HUES64 (cell line): ENCODE data around the gene KAT2B. TPM values are rescaled to one million over a fixed set of nuclear protein-coding genes. Genes with fewer than 3 reads are reported as not detected.
A peak's percentile ranks its signal among the peaks of the same experiment; 100 is the strongest.
"Not testable (repeated sequence)": the region's sequence is repeated elsewhere in the genome, so short reads cannot be mapped to it uniquely, and the experiment has no call there.

Source experiments
- H3K27ac ChIP-seq: 2 replicates; pipeline ENCODE4 v1.7.0; 2013; ENCODE audit warnings: low read depth, low read length, inconsistent platforms
- H3K27me3 ChIP-seq: 2 replicates; pipeline ENCODE4 v1.6.1; 2013; ENCODE audit warnings: mild to moderate bottlenecking, low read length; ENCODE audit not compliant: insufficient read depth
- H3K36me3 ChIP-seq: 2 replicates; pipeline ENCODE4 v1.6.1; 2013; ENCODE audit warnings: mild to moderate bottlenecking, low read length; ENCODE audit not compliant: insufficient read depth
- H3K4me1 ChIP-seq: 2 replicates; pipeline ENCODE4 v1.6.1; 2013; ENCODE audit warnings: mild to moderate bottlenecking, low read length, moderate library complexity; ENCODE audit not compliant: insufficient read depth
- H3K4me3 ChIP-seq: 2 replicates; pipeline ENCODE4 v1.5.1; 2013; ENCODE audit warnings: mild to moderate bottlenecking, low read length, moderate library complexity
- H3K9ac ChIP-seq: 2 replicates; pipeline ENCODE4 v1.6.1; 2013; ENCODE audit warnings: mild to moderate bottlenecking, low read depth, low read length
- H3K9me3 ChIP-seq: 2 replicates; pipeline ENCODE4 v1.6.1; 2013; ENCODE audit warnings: low read depth, low read length; ENCODE audit not compliant: insufficient read depth
- WGBS: fragments of 150-250, 120-280 bp; methylation state at CpG from one replicate; pipeline ENCODE4 v1.1.7; 2013; ENCODE audit warnings: missing lambda C conversion rate; 5-methylcytosine and 5-hydroxymethylcytosine counted together
- polyA plus RNA-seq, 2 experiments: library from polyadenylated mRNA; stranded (reverse); fragments of 50-300 nt; gene quantifications; one replicate each; pipeline ENCODE4 v1.2.3, GENCODE V29; 2013

KAT2B gene
- 1.8 TPM for polyA plus RNA-seq (2013, experiment 1 of 2)
- polyA plus RNA-seq (2013, experiment 2 of 2): 2.5 TPM

DNA sequence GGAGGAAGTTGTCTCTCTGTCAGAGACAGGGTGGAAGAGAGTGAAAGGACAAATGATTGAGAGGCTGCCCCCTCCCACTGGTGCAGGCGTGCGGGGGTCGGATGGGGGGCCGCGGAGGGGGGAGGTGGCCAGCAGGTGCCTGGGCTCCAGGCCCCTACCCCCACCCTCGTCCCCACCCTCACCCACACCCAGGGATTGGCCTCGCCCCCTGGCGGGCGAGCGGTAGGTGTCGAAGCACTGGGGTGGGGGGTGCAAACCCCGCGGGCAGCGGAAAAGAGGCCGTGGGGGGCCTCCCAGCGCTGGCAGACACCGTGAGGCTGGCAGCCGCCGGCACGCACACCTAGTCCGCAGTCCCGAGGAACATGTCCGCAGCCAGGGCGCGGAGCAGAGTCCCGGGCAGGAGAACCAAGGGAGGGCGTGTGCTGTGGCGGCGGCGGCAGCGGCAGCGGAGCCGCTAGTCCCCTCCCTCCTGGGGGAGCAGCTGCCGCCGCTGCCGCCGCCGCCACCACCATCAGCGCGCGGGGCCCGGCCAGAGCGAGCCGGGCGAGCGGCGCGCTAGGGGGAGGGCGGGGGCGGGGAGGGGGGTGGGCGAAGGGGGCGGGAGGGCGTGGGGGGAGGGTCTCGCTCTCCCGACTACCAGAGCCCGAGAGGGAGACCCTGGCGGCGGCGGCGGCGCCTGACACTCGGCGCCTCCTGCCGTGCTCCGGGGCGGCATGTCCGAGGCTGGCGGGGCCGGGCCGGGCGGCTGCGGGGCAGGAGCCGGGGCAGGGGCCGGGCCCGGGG lies at the start of gene KAT2B:
TSS of gene KAT2B (plus strand) at position 682 of the 783 bp plus-strand sequence. CDS start at position 714, 32 bp downstream.
- Histone ChIP-seq H3K4me3 (peak within 1 kb of the TSS; percentile 80), H3K4me1 (peaks cover 16% of the 10 kb centered on the region), H3K27me3 (peaks cover 22% of the 10 kb centered on the region), H3K27ac (peak within 1 kb of the TSS; percentile 34; the same call in 1 of the 2 replicates), H3K36me3 (no peaks in the 10 kb centered on the region), H3K9me3 (no peaks in the 10 kb centered on the region), H3K9ac (peak within 1 kb of the TSS; percentile 49)
- under 1% methylated on average over 49 of the region's 75 CpGs for WGBS

DNA sequence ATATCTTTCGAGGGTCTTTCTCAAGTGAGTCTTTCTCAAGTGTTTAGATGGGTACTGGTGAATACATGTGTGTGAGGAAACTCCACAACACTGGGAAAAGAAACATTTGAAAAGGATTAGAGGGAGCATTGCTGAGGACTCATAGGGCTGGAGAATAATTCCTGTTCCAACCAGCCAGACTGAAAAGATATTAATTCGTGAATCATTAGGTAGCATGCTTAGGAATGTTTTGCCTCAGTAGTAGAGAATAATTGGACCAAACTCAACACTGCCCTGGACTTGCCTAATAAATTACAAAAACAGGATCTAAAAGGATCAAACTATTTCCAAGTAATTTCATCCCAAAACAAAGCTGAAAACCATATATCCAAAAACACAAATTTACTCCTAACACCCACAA lies 45.5 kb upstream of the KAT2B start:
- WGBS: 90% methylated on average over 2 of the region's 2 CpGs

DNA sequence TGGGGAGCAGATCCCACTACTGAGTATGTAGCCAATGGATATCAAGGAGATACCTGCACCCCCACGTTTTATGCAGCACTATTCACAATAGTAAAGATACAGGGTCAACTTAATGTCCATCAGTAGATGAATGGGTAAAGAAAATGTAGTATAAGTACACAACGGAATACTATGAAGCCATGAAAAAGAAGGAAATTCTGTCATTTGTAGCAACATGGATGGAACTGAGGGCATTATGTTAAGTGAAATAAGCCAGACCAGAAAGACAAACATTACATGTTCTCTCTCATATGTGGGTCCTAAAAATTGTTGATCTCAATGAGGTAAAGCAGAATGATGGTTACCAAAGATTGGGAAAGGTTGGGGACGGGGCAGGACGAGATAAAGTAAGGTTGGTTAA lies 42.7 kb upstream of the KAT2B start:
- no peak overlapping the region for H3K4me3 ChIP-seq
- 75% methylated on average over 4 of the region's 4 CpGs for WGBS

More for the DNA sequence above, 45.5 kb upstream of the KAT2B start:
- Histone ChIP-seq H3K27ac (no peak overlapping the region), H3K4me1 (no peaks in the 10 kb centered on the region), H3K27me3 (no peaks in the 10 kb centered on the region), H3K9ac (no peak overlapping the region), H3K36me3 (no peaks in the 10 kb centered on the region), H3K4me3 (no peak overlapping the region), H3K9me3 (no peaks in the 10 kb centered on the region)

DNA sequence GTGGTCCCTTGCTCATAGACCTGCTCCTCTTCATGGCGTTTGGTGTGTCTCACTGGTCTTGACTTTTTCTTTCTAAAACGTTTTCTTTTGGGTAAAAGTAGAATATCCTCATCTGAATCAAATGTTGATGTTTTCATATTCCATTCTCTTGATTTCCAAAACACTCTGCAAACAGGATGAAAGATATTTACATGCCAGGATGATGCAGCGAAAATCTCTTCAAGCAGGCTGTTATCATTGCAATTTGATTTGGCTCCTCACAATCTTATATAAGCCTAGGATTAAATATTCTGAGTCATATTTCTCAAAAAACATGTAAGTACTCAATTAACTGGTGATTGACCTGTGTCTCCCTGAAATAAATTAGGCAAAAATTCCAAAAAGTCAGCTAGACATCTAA lies 38.3 kb upstream of the KAT2B start:
- Histone ChIP-seq H3K27me3 (no peaks in the 10 kb centered on the region), H3K9ac (no peak overlapping the region), H3K27ac (no peak overlapping the region), H3K4me3 (no peak overlapping the region), H3K9me3 (no peaks in the 10 kb centered on the region), H3K4me1 (no peaks in the 10 kb centered on the region), H3K36me3 (no peaks in the 10 kb centered on the region)
- WGBS: 96% methylated on average over 2 of the region's 3 CpGs

More for the DNA sequence above, 42.7 kb upstream of the KAT2B start:
- Histone ChIP-seq H3K9ac (no peak overlapping the region), H3K9me3 (no peaks in the 10 kb centered on the region), H3K27ac (no peak overlapping the region), H3K4me1 (no peaks in the 10 kb centered on the region), H3K27me3 (no peaks in the 10 kb centered on the region), H3K36me3 (no peaks in the 10 kb centered on the region)

DNA sequence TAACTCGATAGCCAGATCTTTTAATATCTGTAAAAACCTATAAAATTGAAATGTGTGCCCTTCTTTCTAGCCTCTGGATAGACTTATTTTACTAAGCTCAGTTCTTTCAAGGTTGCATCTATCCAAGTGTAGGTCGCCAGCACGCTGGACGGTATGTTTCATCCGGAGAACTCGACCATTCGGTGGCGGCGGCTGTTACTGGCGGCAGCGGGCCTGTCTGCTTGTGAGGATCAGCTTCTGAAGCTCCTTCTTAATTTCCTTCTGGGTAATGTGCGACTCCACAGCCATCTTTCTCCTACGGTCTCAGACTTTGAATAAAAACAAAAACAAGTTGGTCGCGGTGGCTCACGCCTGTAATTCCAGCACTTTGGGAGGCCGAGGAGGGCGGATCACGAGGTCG lies 32.3 kb upstream of the KAT2B start:
- 97% methylated on average over 20 of the region's 20 CpGs for WGBS
- H3K4me1 ChIP-seq: no peaks in the 10 kb centered on the region
- H3K27me3 ChIP-seq: no peaks in the 10 kb centered on the region
- H3K9ac ChIP-seq: no peak overlapping the region
- no peaks in the 10 kb centered on the region for H3K9me3 ChIP-seq
- H3K36me3 ChIP-seq: no peaks in the 10 kb centered on the region
- no peak overlapping the region for H3K27ac ChIP-seq
- H3K4me3 ChIP-seq: no peak overlapping the region

DNA sequence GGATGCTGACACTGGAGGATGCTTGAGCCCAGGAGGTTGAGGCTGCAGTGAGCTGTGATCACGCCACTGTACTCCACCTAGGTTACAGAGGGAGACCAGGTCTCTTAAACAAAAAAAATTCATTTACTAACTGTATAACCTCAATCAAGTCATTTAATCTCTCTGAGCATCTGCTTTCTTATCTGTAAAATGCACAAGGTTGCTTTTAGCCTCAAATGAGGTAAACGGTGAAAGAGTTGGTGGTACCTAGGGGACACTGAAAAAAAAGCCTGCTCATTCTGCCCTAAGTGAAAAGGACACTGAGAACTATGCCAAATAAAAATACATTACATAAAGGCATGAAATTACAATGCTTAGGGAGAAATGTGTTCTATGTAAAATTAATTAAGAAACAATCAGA lies 31.6 kb upstream of the KAT2B start:
- H3K27ac ChIP-seq: no peak overlapping the region
- H3K4me3 ChIP-seq: no peak overlapping the region
- no peaks in the 10 kb centered on the region for H3K36me3 ChIP-seq
- H3K27me3 ChIP-seq: no peaks in the 10 kb centered on the region
- 93% methylated on average over 2 of the region's 2 CpGs for WGBS
- H3K9ac ChIP-seq: no peak overlapping the region
- H3K4me1 ChIP-seq: no peaks in the 10 kb centered on the region
- no peaks in the 10 kb centered on the region for H3K9me3 ChIP-seq

DNA sequence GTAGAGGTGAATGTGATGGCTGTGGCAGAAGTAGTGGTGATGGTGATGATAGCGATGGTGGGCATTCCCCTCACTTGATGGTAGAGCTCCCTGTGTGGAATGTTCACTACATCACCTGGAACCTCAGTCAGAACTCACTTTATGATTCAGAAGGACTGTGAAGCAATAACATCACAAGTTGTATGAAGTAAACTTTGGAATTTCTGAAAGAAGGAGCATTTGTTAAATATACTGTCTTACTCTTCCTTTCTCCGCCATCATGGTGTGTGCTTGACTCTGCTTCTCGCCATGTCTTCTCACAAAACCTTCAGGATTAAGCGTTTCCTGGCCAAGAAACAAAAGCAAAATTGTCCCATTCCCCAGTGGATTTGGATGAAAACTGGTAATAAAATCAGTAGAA lies 28.1 kb upstream of the KAT2B start, which contains the start of gene PP2D1:
TSS of gene PP2D1 (minus strand) at position 101 of the 400 bp plus-strand sequence. CDS start 192 bp downstream, outside the sequence.
- Histone ChIP-seq H3K4me3 (no peak within 1 kb of the TSS), H3K9ac (no peak within 1 kb of the TSS), H3K36me3 (no peaks in the 10 kb centered on the region), H3K27ac (no peak within 1 kb of the TSS), H3K27me3 (no peaks in the 10 kb centered on the region), H3K4me1 (no peaks in the 10 kb centered on the region), H3K9me3 (no peaks in the 10 kb centered on the region)
- 93% methylated on average over 4 of the region's 4 CpGs for WGBS

DNA sequence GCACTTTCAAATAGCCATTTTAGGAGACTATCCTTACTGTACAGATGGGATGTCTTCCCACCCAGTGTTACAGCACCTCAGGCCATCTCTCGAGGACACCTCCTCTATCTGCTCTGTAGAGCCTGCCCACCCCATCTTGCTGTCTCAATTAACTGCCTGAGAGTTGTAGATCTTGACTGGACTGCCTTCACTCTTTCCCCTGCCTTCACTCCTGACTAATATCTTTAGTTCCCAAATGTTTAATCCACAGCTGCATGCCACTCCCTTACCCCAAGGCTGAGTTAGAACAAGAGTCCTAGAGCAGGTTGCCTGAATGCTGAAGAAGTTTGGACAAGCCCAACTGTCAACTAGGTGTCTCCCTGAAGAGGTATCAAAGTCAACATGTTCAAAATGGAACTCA lies 26.9 kb upstream of the KAT2B start:
- Histone ChIP-seq H3K27me3 (no peaks in the 10 kb centered on the region), H3K4me3 (no peak overlapping the region), H3K9me3 (no peaks in the 10 kb centered on the region), H3K27ac (no peak overlapping the region), H3K9ac (no peak overlapping the region), H3K36me3 (no peaks in the 10 kb centered on the region), H3K4me1 (no peaks in the 10 kb centered on the region)
- 85% methylated on average over 1 of the region's 1 CpG for WGBS

DNA sequence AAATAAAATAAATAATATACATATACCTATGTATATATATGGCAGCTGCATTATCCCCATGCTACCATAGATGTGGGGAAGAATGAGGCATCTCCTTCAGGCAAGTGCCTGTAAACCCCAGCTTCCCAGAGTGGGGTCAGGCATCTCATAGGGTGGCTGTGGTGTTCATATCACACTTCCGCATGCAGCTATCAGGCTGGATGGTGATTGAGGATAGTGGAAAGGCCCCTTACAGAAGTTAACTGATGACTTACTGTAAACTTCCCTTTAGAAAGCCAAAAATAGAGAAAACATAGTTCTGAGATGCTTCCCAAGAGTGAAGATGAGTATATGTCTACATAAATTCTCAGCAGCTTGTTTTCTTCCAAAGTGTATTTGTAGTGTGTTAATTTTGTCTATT lies 24.7 kb upstream of the KAT2B start:
- H3K9ac ChIP-seq: no peak overlapping the region
- no peak overlapping the region for H3K4me3 ChIP-seq
- H3K9me3 ChIP-seq: no peaks in the 10 kb centered on the region
- H3K4me1 ChIP-seq: no peaks in the 10 kb centered on the region
- WGBS: 87% methylated on average over 1 of the region's 1 CpG
- H3K27me3 ChIP-seq: no peaks in the 10 kb centered on the region
- no peak overlapping the region for H3K27ac ChIP-seq
- H3K36me3 ChIP-seq: no peaks in the 10 kb centered on the region

DNA sequence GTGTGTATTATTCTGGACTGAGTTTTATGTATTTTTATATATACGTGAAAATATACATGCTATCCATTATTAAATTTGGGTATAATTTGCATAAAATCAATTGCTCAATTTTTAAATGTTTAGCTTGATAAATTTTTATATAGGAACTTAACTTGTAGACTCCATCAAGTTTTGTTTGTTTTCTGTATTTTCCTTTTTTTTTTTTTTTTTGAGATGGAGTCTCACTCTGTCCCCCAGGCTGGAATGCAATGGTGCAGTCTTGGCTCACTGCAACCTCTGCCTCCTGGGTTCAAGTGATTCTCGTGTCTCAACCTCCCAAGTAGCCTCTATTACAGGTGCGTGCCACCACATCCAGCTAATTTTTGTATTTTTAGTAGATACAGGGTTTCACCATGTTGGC lies 24.2 kb upstream of the KAT2B start:
- not testable (repeated sequence) for H3K9ac ChIP-seq, H3K36me3 ChIP-seq
- 96% methylated on average over 2 of the region's 3 CpGs for WGBS

DNA sequence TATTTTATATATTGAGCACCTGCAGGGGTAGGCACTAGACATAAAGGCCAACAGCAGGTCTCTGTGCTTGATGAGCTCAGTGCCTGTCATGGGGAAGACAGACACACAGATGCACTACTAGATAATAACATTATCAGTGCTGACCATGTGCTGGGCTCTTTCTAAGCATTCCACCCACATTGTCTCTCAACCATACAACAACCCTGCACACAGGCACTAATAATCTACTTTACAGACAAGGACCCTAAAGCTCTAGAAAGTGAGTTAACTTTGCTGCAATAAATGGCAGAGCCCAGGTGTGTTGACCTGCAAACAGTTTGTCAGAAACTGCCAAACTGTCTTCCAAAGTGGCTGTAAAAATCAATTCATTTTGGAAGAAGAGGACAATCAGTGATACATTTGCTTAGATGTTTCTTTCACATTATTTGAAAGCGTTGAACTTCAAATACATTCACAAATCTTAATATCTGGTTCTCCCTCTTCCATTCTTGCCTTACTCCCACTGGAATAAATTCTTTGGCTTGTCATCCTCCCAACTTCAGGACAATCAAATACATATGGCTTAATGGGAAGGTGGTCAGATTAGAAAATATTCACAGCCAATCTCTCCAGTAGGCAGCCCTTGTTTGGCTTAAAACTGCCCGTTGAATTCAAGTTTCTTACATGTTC lies 17.2 kb upstream of the KAT2B start:
- H3K9me3 ChIP-seq: no peaks in the 10 kb centered on the region
- no peak overlapping the region for H3K9ac ChIP-seq
- H3K4me1 ChIP-seq: no peaks in the 10 kb centered on the region
- 100% methylated on average over 2 of the region's 2 CpGs for WGBS
- H3K4me3 ChIP-seq: no peak overlapping the region
- H3K36me3 ChIP-seq: no peaks in the 10 kb centered on the region
- H3K27me3 ChIP-seq: no peaks in the 10 kb centered on the region
- H3K27ac ChIP-seq: no peak overlapping the region

More for the DNA sequence above, 24.2 kb upstream of the KAT2B start:
- H3K27ac ChIP-seq, H3K9me3 ChIP-seq, H3K4me3 ChIP-seq, H3K4me1 ChIP-seq, H3K27me3 ChIP-seq: not testable (repeated sequence)
